IPS DF 6.9 (cell line): ENCODE measurements around the gene C2orf81.

Experiments used
- DNase-seq: peaks from one replicate; pipeline ENCODE4 v3.0.0-alpha.2; 2013; ENCODE audit warnings: low read depth, low spot score
- H3K27ac ChIP-seq: one replicate; pipeline ENCODE4 v1.5.1; 2013; ENCODE audit warnings: low read length, control low read depth
- H3K27me3 ChIP-seq: 2 replicates; pipeline ENCODE4 v1.6.1; 2013; ENCODE audit warnings: mild to moderate bottlenecking, low read length; ENCODE audit not compliant: control insufficient read depth, insufficient read depth
- H3K36me3 ChIP-seq: 2 replicates; pipeline ENCODE4 v1.6.1; 2013; ENCODE audit warnings: low read length; ENCODE audit not compliant: control insufficient read depth, insufficient read depth
- H3K4me1 ChIP-seq: 2 replicates; pipeline ENCODE4 v1.6.1; 2013; ENCODE audit warnings: low read length; ENCODE audit not compliant: control insufficient read depth, insufficient read depth
- H3K4me3 ChIP-seq: 2 replicates; pipeline ENCODE4 v1.5.1; 2013; ENCODE audit warnings: mild to moderate bottlenecking, low read length
- H3K9me3 ChIP-seq: 2 replicates; pipeline ENCODE4 v1.6.1; 2013; ENCODE audit warnings: low read length, inconsistent platforms; ENCODE audit not compliant: control insufficient read depth, insufficient read depth
- WGBS: extraction: QIAGEN DNeasy Blood & Tissue Kit; methylation state at CpG from one replicate; pipeline ENCODE4 v1.1.7; 2013; ENCODE audit warnings: mixed read lengths, missing lambda C conversion rate; ENCODE audit not compliant: insufficient read length, insufficient coverage; 5-methylcytosine and 5-hydroxymethylcytosine counted together

The C2orf81 gene

GRCh38 chr2:74373221-74373676 is 48.2 kb downstream of the C2orf81 start:
- H3K27ac ChIP-seq, result no peak overlapping the region
- peaks cover 10% of the 10 kb centered on the region for H3K4me1 ChIP-seq
- H3K36me3 ChIP-seq, result peaks cover 26% of the 10 kb centered on the region
- no peaks in the 10 kb centered on the region for H3K9me3 ChIP-seq
- H3K27me3 ChIP-seq, result no peaks in the 10 kb centered on the region
- DNase-seq, result no peak
- H3K4me3 ChIP-seq, result no peak overlapping the region
- WGBS, result no CpG with 5 or more reads among the region's 5 CpGs

- no peaks in the 10 kb centered on the region for H3K27me3 ChIP-seq
- no peak overlapping the region for H3K27ac ChIP-seq
- peaks cover 28% of the 10 kb centered on the region for H3K36me3 ChIP-seq
- DNase-seq, result no peak
- WGBS, result no CpG with 5 or more reads among the region's 6 CpGs
- no peaks in the 10 kb centered on the region for H3K9me3 ChIP-seq
- H3K4me3 ChIP-seq, result no peak overlapping the region
- peaks cover 10% of the 10 kb centered on the region for H3K4me1 ChIP-seq
These were observed 48.7 kb downstream of the C2orf81 start for GRCh38 chr2:74372674-74373073.

DNA sequence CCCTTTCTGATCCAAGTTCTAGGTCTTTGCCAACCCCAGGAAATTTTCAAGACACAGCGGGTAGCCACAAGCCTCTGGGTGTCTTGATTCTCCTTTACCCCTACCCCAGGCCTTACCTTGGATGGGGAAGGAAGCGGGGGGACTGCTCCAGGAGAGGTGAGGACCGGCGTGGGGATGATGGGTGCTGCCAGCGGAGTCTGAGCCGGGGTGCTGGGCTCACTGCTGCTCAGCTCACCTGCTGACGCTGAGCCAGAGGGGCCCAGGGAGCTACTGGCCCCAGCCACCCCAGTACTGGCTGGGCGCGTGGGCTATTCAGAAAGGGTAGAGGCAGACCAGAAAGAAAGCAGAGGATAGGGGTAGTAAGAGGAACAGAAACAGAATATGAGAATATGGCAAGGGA is 50.0 kb downstream of the C2orf81 start:
- no CpG with 5 or more reads among the region's 9 CpGs for WGBS
- Histone ChIP-seq H3K9me3 (no peaks in the 10 kb centered on the region), H3K27ac (no peak overlapping the region), H3K4me1 (peaks cover 10% of the 10 kb centered on the region), H3K36me3 (peaks cover 39% of the 10 kb centered on the region), H3K27me3 (no peaks in the 10 kb centered on the region), H3K4me3 (no peak overlapping the region)
- no peak for DNase-seq

GRCh38 chr2:74369976-74370375 is 51.4 kb downstream of the C2orf81 start:
- WGBS, result no CpG with 5 or more reads among the region's 7 CpGs

GRCh38 chr2:74368499-74368898 is 52.9 kb downstream of the C2orf81 start:
- H3K27ac ChIP-seq, result no peak overlapping the region
- H3K4me3 ChIP-seq, result no peak overlapping the region
- H3K27me3 ChIP-seq, result no peaks in the 10 kb centered on the region
- peaks cover 3% of the 10 kb centered on the region; the same call in 1 of the 2 replicates for H3K4me1 ChIP-seq
- peaks cover 61% of the 10 kb centered on the region for H3K36me3 ChIP-seq
- no peak for DNase-seq
- no peaks in the 10 kb centered on the region for H3K9me3 ChIP-seq
- WGBS, result no CpG with 5 or more reads among the region's 5 CpGs

More at GRCh38 chr2:74369976-74370375, 51.4 kb downstream of the C2orf81 start:
- no peak for DNase-seq
- Histone ChIP-seq H3K9me3 (no peaks in the 10 kb centered on the region), H3K36me3 (peaks cover 53% of the 10 kb centered on the region), H3K4me3 (no peak overlapping the region), H3K4me1 (peaks cover 9% of the 10 kb centered on the region), H3K27ac (no peak overlapping the region), H3K27me3 (no peaks in the 10 kb centered on the region)

GRCh38 chr2:74367789-74368188 is 53.6 kb downstream of the C2orf81 start:
- Histone ChIP-seq H3K27ac (no peak overlapping the region), H3K9me3 (no peaks in the 10 kb centered on the region), H3K27me3 (no peaks in the 10 kb centered on the region), H3K4me3 (no peak overlapping the region), H3K36me3 (peaks cover 68% of the 10 kb centered on the region), H3K4me1 (no peaks in the 10 kb centered on the region)
- no CpG with 5 or more reads among the region's 7 CpGs for WGBS
- no peak for DNase-seq

DNA sequence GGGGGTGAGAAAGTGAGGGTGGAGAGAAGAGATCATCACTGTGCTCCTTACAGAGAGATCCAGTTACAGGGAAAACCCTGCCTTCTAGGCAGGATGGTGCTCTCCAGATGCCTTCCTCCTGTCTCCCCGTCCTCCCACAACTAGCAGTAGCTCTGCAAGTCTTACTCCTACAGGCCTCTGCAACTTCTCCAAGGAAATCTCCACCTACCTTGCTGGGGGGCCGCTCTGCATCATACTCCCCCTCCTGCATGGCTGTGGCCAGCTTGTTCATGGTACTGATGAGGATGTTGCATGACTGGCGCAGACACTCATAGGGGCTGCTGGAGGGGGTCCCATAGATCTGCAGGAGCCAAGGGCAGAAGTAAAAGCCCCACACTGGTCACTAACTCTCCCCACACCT is 55.4 kb downstream of the C2orf81 start:
- H3K36me3 ChIP-seq, result peaks cover 80% of the 10 kb centered on the region
- WGBS, result no CpG with 5 or more reads among the region's 3 CpGs

DNA sequence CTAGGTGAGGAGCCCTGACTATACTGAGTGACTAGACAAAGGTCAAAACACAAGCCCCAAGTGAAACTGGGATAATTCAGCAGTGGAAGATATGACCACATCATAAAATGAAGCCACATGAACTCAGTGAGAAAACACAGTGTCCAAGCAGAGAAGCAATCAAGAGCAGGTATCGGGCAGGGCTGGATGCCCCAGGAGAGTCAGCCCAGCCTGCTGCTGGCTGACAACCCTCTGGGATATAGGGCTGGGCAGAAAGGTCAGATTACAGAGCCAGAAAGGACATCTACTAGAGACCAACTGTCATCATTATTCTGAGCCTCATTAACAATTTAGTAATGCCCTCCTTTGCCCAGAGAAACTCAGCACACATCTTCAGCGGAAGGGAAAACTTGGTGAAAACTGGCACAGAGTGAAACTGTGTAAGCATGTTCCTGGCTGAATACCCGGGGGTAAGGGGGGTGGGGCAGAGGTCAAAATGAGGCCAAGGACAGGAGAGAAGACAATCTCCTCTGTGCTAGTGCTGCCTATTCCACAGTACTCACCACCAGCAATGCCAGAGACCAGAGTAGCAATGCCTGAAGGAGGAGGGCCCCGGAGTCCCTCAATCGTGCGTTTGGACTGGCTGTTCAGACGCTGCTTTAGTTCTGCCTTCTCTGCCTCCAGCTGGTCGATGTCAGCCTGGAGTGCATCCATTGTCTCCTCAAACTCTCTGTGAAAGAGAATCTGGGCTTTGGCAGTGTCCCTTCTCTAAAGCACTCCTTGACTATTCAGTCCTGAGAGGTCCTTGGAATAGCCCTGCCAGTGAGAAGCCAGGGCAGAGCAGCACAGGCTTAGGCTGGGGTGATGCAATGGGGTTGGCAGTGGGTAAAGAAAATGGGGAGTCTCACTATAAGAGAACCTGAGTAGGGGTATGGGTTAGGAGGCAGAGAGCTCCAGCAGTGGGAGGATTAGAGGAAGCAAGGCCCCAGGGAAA is 56.6 kb downstream of the C2orf81 start:
- peaks cover 73% of the 10 kb centered on the region for H3K36me3 ChIP-seq
- no CpG with 5 or more reads among the region's 8 CpGs for WGBS
- no peaks in the 10 kb centered on the region for H3K9me3 ChIP-seq
- no peak for DNase-seq
- H3K27ac ChIP-seq, result no peak overlapping the region
- H3K4me3 ChIP-seq, result no peak overlapping the region
- H3K27me3 ChIP-seq, result no peaks in the 10 kb centered on the region
- H3K4me1 ChIP-seq, result no peaks in the 10 kb centered on the region

More for the DNA sequence above, 55.4 kb downstream of the C2orf81 start:
- DNase-seq, result no peak
- H3K4me3 ChIP-seq, result no peak overlapping the region
- no peaks in the 10 kb centered on the region for H3K9me3 ChIP-seq
- H3K27me3 ChIP-seq, result no peaks in the 10 kb centered on the region
- no peaks in the 10 kb centered on the region for H3K4me1 ChIP-seq
- no peak overlapping the region for H3K27ac ChIP-seq
